Activated T-cell treated with anti-CD3 and anti-CD28 coated beads, Interleukin-2, amount 50 U/mL, for 72 hours (primary cell): ENCODE results near the gene PXYLP1. TPM values are rescaled to one million over a fixed set of nuclear protein-coding genes. Genes with fewer than 3 reads are reported as not detected.
"Not testable (repeated sequence)": the region's sequence is repeated elsewhere in the genome, so short reads cannot be mapped to it uniquely, and the experiment has no call there.

Source experiments
- ATAC-seq, 2 donors: fragments of 150-1000 bp; cut with Tn5 transposase; replicated peaks in 1 of 2; 2 replicates each; pipeline ENCODE4 v1.10.0; 2021; ENCODE audit warnings: moderate library complexity in 2 of 2, mild to moderate bottlenecking in 1 of 2
- DNase-seq, 2 donors: peaks; one replicate each; pipeline ENCODE4 v3.0.0; 2021 to 2022; ENCODE audit warnings: mixed read lengths in 1 of 2
- H3K27ac Mint-ChIP-seq: one replicate; pipeline ENCODE4 v1.8.0; 2022; ENCODE audit warnings: mild to moderate bottlenecking, moderate library complexity, mixed read lengths
- H3K27me3 Mint-ChIP-seq: one replicate; pipeline ENCODE4 v1.8.0; 2022; ENCODE audit warnings: low read depth, mixed read lengths
- H3K36me3 Mint-ChIP-seq, 2 donors: one replicate each; pipeline ENCODE4 v1.8.0; 2022; ENCODE audit warnings: mixed read lengths in 2 of 2, mild to moderate bottlenecking in 1 of 2; ENCODE audit not compliant: insufficient read depth in 2 of 2
- H3K4me1 Mint-ChIP-seq: one replicate; pipeline ENCODE4 v1.8.0; 2022; ENCODE audit warnings: low read depth, mixed read lengths
- H3K4me3 Mint-ChIP-seq, 2 donors: one replicate each; pipeline ENCODE4 v1.8.0; 2022; ENCODE audit warnings: mild to moderate bottlenecking in 2 of 2, mixed read lengths in 2 of 2, moderate library complexity in 2 of 2
- H3K9me3 Mint-ChIP-seq, 2 donors: one replicate each; pipeline ENCODE4 v1.8.0; 2022; ENCODE audit warnings: mixed read lengths in 2 of 2
- total RNA-seq, 2 donors: library from RNA; stranded (reverse); gene quantifications; one replicate each; pipeline ENCODE4 v1.2.3, GENCODE V29; 2022

Gene PXYLP1
- total RNA-seq, 2 donors from 2014 or later: 13.2 to 14.3 TPM

GRCh38 chr3:141286856-141287255 is 55.2 kb downstream of the PXYLP1 start:
- ATAC-seq (no peak), DNase-seq (no peak)
- Mint-ChIP-seq H3K27ac (no peak overlapping the region), H3K36me3 (peaks cover 0 to 3% of the 10 kb centered on the region in 2 donors), H3K4me1 (no peaks in the 10 kb centered on the region), H3K4me3 (no peak overlapping the region), H3K9me3 (no peaks in the 10 kb centered on the region), H3K27me3 (no peaks in the 10 kb centered on the region)

- Mint-ChIP-seq H3K4me1 (no peaks in the 10 kb centered on the region), H3K27me3 (no peaks in the 10 kb centered on the region), H3K36me3 (peaks cover 0 to 4% of the 10 kb centered on the region in 2 donors), H3K9me3 (no peaks in the 10 kb centered on the region), H3K4me3 (no peak overlapping the region), H3K27ac (no peak overlapping the region)
- DNase-seq (no peak), ATAC-seq (no peak)
Observed at GRCh38 chr3:141287326-141287725, 55.7 kb downstream of the PXYLP1 start.

- DNase-seq (no peak), ATAC-seq (no peak)
- Mint-ChIP-seq H3K27me3 (no peaks in the 10 kb centered on the region), H3K4me1 (no peaks in the 10 kb centered on the region), H3K36me3 (peaks cover 0 to 6% of the 10 kb centered on the region in 2 donors), H3K9me3 (no peaks in the 10 kb centered on the region), H3K4me3 (no peak overlapping the region), H3K27ac (no peak overlapping the region)
Observed at GRCh38 chr3:141288336-141288990, 56.8 kb downstream of the PXYLP1 start.

- H3K27ac Mint-ChIP-seq: no peak overlapping the region
- no peak overlapping the region for H3K4me3 Mint-ChIP-seq
- ATAC-seq: peak in 1 of 2 donors; percentile 7
- DNase-seq: no peak
- no peaks in the 10 kb centered on the region for H3K9me3 Mint-ChIP-seq
- peaks cover 7% of the 10 kb centered on the region for H3K4me1 Mint-ChIP-seq
- H3K36me3 Mint-ChIP-seq: peaks cover 0 to 6% of the 10 kb centered on the region in 2 donors
- H3K27me3 Mint-ChIP-seq: no peaks in the 10 kb centered on the region
Observed at GRCh38 chr3:141289228-141289772, 57.7 kb downstream of the PXYLP1 start.

- Mint-ChIP-seq H3K27me3 (no peaks in the 10 kb centered on the region), H3K4me1 (peaks cover 16% of the 10 kb centered on the region), H3K36me3 (peaks cover 0 to 5% of the 10 kb centered on the region in 2 donors), H3K27ac (no peak overlapping the region), H3K4me3 (no peak overlapping the region), H3K9me3 (no peaks in the 10 kb centered on the region)
- DNase-seq (no peak), ATAC-seq (no peak)
Observed at GRCh38 chr3:141291559-141292355, 60.1 kb downstream of the PXYLP1 start.

GRCh38 chr3:141292356-141293058 is 60.9 kb downstream of the PXYLP1 start:
- H3K36me3 Mint-ChIP-seq: peaks cover 0 to 5% of the 10 kb centered on the region in 2 donors

GRCh38 chr3:141294301-141294700 is 62.7 kb downstream of the PXYLP1 start:
- H3K27me3 Mint-ChIP-seq: no peaks in the 10 kb centered on the region
- ATAC-seq: no peak

More at GRCh38 chr3:141292356-141293058, 60.9 kb downstream of the PXYLP1 start:
- H3K9me3 Mint-ChIP-seq: no peaks in the 10 kb centered on the region
- ATAC-seq (no peak), DNase-seq (no peak)
- no peak overlapping the region for H3K27ac Mint-ChIP-seq
- no peak overlapping the region for H3K4me3 Mint-ChIP-seq
- H3K4me1 Mint-ChIP-seq: peaks cover 16% of the 10 kb centered on the region
- H3K27me3 Mint-ChIP-seq: no peaks in the 10 kb centered on the region

GRCh38 chr3:141294848-141295247 is 63.2 kb downstream of the PXYLP1 start:
- peaks cover 17% of the 10 kb centered on the region for H3K4me1 Mint-ChIP-seq
- ATAC-seq (peak; percentile 92 to 99), DNase-seq (no peak)
- no peaks in the 10 kb centered on the region for H3K27me3 Mint-ChIP-seq
- H3K4me3 Mint-ChIP-seq: peak overlapping the region; percentile 76 to 90
- H3K9me3 Mint-ChIP-seq: no peaks in the 10 kb centered on the region
- H3K27ac Mint-ChIP-seq: peak overlapping the region; percentile 98
- peaks cover 0 to 7% of the 10 kb centered on the region in 2 donors for H3K36me3 Mint-ChIP-seq

More at GRCh38 chr3:141294301-141294700, 62.7 kb downstream of the PXYLP1 start:
- DNase-seq: no peak
- H3K9me3 Mint-ChIP-seq: no peaks in the 10 kb centered on the region
- H3K36me3 Mint-ChIP-seq: peaks cover 0 to 7% of the 10 kb centered on the region in 2 donors
- H3K27ac Mint-ChIP-seq: peak overlapping the region; percentile 98
- H3K4me1 Mint-ChIP-seq: peaks cover 16% of the 10 kb centered on the region
- peak overlapping the region; percentile 76 to 90 for H3K4me3 Mint-ChIP-seq

GRCh38 chr3:141300426-141300825 is 68.8 kb downstream of the PXYLP1 start:
- H3K27ac Mint-ChIP-seq: peak overlapping the region; percentile 67

GRCh38 chr3:141302364-141303141 is 70.9 kb downstream of the PXYLP1 start:
- Mint-ChIP-seq H3K4me1 (peaks cover 38% of the 10 kb centered on the region), H3K36me3 (peaks cover 3 to 5% of the 10 kb centered on the region in 2 donors), H3K4me3 (no peak overlapping the region), H3K27ac (no peak overlapping the region), H3K9me3 (no peaks in the 10 kb centered on the region), H3K27me3 (no peaks in the 10 kb centered on the region)
- ATAC-seq: no peak
- no peak for DNase-seq

More at GRCh38 chr3:141300426-141300825, 68.8 kb downstream of the PXYLP1 start:
- H3K9me3 Mint-ChIP-seq, DNase-seq, H3K27me3 Mint-ChIP-seq, H3K36me3 Mint-ChIP-seq, ATAC-seq: not testable (repeated sequence)
- Mint-ChIP-seq H3K4me1 (peaks cover 22% of the 10 kb centered on the region), H3K4me3 (peak overlapping the region; percentile 51 to 76)

- H3K27me3 Mint-ChIP-seq: no peaks in the 10 kb centered on the region
Observed at GRCh38 chr3:141303481-141304223, 72.0 kb downstream of the PXYLP1 start.

GRCh38 chr3:141305436-141305835 is 73.8 kb downstream of the PXYLP1 start:
- Mint-ChIP-seq H3K9me3 (no peaks in the 10 kb centered on the region), H3K36me3 (no peaks in the 10 kb centered on the region), H3K27me3 (no peaks in the 10 kb centered on the region), H3K4me1 (peaks cover 52% of the 10 kb centered on the region), H3K4me3 (no peak overlapping the region), H3K27ac (no peak overlapping the region)
- ATAC-seq: no peak
- no peak for DNase-seq

More at GRCh38 chr3:141303481-141304223, 72.0 kb downstream of the PXYLP1 start:
- Mint-ChIP-seq H3K36me3 (peaks cover 2 to 3% of the 10 kb centered on the region in 2 donors), H3K4me1 (peaks cover 49% of the 10 kb centered on the region), H3K9me3 (no peaks in the 10 kb centered on the region), H3K4me3 (no peak overlapping the region), H3K27ac (no peak overlapping the region)
- DNase-seq (peak; percentile 55 to 73), ATAC-seq (peak; percentile 25 to 29)
